GM12878 (cell line): ENCODE measurements around the gene IRF4. TPM values are rescaled to one million over a fixed set of nuclear protein-coding genes. Genes with fewer than 3 reads are reported as not detected.

ENCODE experiments used
- BHLHE40 ChIP-seq, 2 experiments: fragments of 450-650 bp in 1 of 2; IDR thresholded peaks; 2 replicates each; pipeline ENCODE4 v1.6.1; 2011 to 2017; ENCODE audit warnings: low read depth in 2 of 2, borderline replicate concordance in 1 of 2, improper control_type of control experiment in 1 of 2, low read length in 1 of 2, mild to moderate bottlenecking in 1 of 2
- IRF4 ChIP-seq: IDR thresholded peaks from 2 replicates; pipeline ENCODE4 v1.6.1; 2011; ENCODE audit warnings: low read depth, low read length
- MEF2A ChIP-seq: IDR thresholded peaks from 2 replicates; pipeline ENCODE4 v1.6.1; 2011; ENCODE audit warnings: low read depth, mild to moderate bottlenecking, low read length, moderate library complexity; ENCODE audit not compliant: insufficient read depth
- NBN ChIP-seq: fragments of 450-650 bp; IDR thresholded peaks from 2 replicates; pipeline ENCODE4 v1.6.1; 2016
- NR2F1 ChIP-seq: fragments of 450-650 bp; conservative IDR thresholded peaks from 2 replicates; pipeline ENCODE4 v1.6.1; 2017; ENCODE audit warnings: mild to moderate bottlenecking
- POLR2A ChIP-seq: IDR thresholded peaks from 2 replicates; pipeline ENCODE4 v1.6.1; 2011; ENCODE audit warnings: low read depth, mild to moderate bottlenecking, low read length
- POU2F2 ChIP-seq: IDR thresholded peaks from 3 replicates; pipeline ENCODE4 v1.6.1; 2011; ENCODE audit warnings: low read depth, mild to moderate bottlenecking, low read length, borderline replicate concordance
- TBL1XR1 ChIP-seq: IDR thresholded peaks from 2 replicates; pipeline ENCODE4 v1.6.1; 2012; ENCODE audit warnings: low read depth, low read length, improper control_type of control experiment
- YBX1 ChIP-seq: fragments of 450-650 bp; IDR thresholded peaks from 2 replicates; pipeline ENCODE4 v1.6.1; 2016; ENCODE audit warnings: antibody characterized with exemption
- ZBED1 ChIP-seq: IDR thresholded peaks from 2 replicates; pipeline ENCODE4 v1.6.1; 2016; ENCODE audit warnings: borderline replicate concordance
- ZNF24 ChIP-seq: fragments of 450-650 bp; IDR thresholded peaks from 2 replicates; pipeline ENCODE4 v1.6.1; 2017; ENCODE audit warnings: antibody characterized with exemption, mild to moderate bottlenecking
- ZNF274 ChIP-seq: IDR thresholded peaks from one replicate; pipeline ENCODE4 v1.8.0; 2011; ENCODE audit not compliant: insufficient read length, insufficient read depth
- ZZZ3 ChIP-seq: IDR thresholded peaks from 2 replicates; pipeline ENCODE4 v1.6.1; 2011; ENCODE audit warnings: low read depth; ENCODE audit not compliant: control insufficient read depth, insufficient read length
- polyA plus RNA-seq, 11 experiments: library from polyadenylated mRNA; depleted of rRNA in 4 of 11; unstranded in 6 of 11; stranded (reverse) in 5 of 11; fragments of >200 nt; fragmentation: Nextera tagmentation in 4 of 11; fragmentation: Illumina TruSeq in 1 of 11; extraction: Ambion mirVana in 4 of 11; extraction: Trizol in 1 of 11; gene quantifications; 1 replicate in 1 of 11; 2 replicates in 10 of 11; pipeline versions ENCODE4 v1.2.1 to v1.2.3, GENCODE V29; 2011 to 2016; ENCODE audit warnings: inconsistent platforms in 2 of 11, missing spikeins in 2 of 11, low read depth in 1 of 11
- total RNA-seq, 4 experiments: library from RNA; depleted of rRNA in 3 of 4; stranded (reverse); fragments of >200 nt in 3 of 4; fragmentation: Illumina TruSeq in 1 of 4; extraction: Trizol in 1 of 4; gene quantifications; 2 replicates each; pipeline versions ENCODE4 v1.2.1 to v1.2.3, GENCODE V29; 2013 to 2021
- TF ChIP-seq, protein P1 (sequence below): fragments of 450-650 bp; IDR thresholded peaks from 2 replicates; pipeline ENCODE4 v1.6.1; 2017; ENCODE audit warnings: low read depth, mild to moderate bottlenecking, moderate library complexity
- TF ChIP-seq, protein P2 (sequence below), 3 experiments: IDR thresholded peaks in 2 of 3; conservative IDR thresholded peaks in 1 of 3; 2 replicates each; pipeline ENCODE4 v1.5.1; 2011; ENCODE audit warnings: low read depth in 3 of 3, low read length in 3 of 3, mild to moderate bottlenecking in 3 of 3, control low read depth in 2 of 3, moderate library complexity in 2 of 3, inconsistent platforms in 1 of 3, mixed read lengths in 1 of 3; ENCODE audit not compliant: control insufficient read depth in 2 of 3, insufficient read depth in 1 of 3; ENCODE audit errors: extremely low read depth in 1 of 3

The IRF4 gene
- total and polyA plus RNA-seq, 10 of the 15 experiments (the other 5 are each of a cell fraction or from before 2014, with no cell fraction given), result 50.0 to 495 (median 257) TPM

DNA sequence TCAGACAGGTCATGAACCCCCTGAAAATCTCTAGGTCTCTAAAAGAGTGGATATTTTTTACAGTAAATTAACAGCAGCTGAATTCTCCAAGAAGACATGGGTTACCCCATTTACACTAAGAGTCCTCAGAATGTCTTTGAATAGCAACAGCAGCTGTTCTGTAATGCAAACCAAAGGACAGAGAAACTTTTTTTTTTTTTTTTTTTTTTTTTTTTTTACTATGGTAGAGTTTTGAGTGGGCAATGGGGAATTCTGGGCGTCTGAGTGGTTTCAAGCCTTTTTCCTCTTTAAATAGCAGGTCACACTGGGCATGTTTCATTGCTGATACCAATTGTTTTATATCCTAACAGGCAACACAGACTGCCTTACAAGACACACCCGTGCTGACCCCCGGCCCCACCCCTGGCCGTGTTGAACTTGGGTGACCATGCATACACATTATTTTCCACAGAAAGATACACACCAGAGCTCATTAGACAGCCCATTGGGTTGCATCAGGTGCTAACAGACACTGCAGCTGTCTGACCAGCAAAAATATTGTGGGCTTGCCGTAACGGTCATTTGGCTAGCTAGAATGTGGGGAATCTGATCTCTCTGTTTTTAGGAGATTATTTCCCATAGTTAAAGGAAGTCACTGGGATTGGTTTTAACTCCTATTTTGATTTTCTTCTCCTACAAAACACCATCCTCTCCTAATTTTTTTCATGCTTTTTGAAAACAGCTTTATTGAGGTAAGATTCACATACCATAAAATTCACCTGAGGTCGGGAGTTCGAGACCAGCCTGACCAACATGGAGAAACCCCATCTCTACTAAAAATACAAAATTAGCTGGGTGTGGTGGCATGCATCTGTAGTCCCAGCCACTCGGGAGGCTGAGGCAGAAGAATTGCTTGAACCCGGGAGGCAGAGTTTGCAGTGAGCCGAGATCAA, 26.7 kb upstream of the IRF4 start (continued):
- TF ChIP-seq, protein P1, sequence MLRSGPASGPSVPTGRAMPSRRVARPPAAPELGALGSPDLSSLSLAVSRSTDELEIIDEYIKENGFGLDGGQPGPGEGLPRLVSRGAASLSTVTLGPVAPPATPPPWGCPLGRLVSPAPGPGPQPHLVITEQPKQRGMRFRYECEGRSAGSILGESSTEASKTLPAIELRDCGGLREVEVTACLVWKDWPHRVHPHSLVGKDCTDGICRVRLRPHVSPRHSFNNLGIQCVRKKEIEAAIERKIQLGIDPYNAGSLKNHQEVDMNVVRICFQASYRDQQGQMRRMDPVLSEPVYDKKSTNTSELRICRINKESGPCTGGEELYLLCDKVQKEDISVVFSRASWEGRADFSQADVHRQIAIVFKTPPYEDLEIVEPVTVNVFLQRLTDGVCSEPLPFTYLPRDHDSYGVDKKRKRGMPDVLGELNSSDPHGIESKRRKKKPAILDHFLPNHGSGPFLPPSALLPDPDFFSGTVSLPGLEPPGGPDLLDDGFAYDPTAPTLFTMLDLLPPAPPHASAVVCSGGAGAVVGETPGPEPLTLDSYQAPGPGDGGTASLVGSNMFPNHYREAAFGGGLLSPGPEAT, result peak; percentile 75
- no peak; the same call in 1 of the 2 replicates for TF ChIP-seq TBL1XR1
- TF ChIP-seq ZNF24, result no peak
- no peak for TF ChIP-seq ZBED1
- peak; percentile 79; the same call in 1 of the 3 replicates for TF ChIP-seq POU2F2
- TF ChIP-seq ZZZ3, result no peak
- TF ChIP-seq BHLHE40 (IDR thresholded peaks at IDR 0.05; ENCODE audit: borderline replicate concordance in 1 of 2, low read depth in 2 of 2, low read length in 1 of 2), result peak; percentile 64 to 83
- TF ChIP-seq ZNF274, result no peak
- TF ChIP-seq IRF4, result 0 out of 2 replicates have a peak, but pooled peaks have one; percentile 40
- peak; percentile 88 for TF ChIP-seq MEF2A
- 0 out of 2 replicates have a peak, but pooled peaks have one; percentile 68 for TF ChIP-seq NBN
- peak; percentile 93 for TF ChIP-seq NR2F1
- TF ChIP-seq, protein P2, sequence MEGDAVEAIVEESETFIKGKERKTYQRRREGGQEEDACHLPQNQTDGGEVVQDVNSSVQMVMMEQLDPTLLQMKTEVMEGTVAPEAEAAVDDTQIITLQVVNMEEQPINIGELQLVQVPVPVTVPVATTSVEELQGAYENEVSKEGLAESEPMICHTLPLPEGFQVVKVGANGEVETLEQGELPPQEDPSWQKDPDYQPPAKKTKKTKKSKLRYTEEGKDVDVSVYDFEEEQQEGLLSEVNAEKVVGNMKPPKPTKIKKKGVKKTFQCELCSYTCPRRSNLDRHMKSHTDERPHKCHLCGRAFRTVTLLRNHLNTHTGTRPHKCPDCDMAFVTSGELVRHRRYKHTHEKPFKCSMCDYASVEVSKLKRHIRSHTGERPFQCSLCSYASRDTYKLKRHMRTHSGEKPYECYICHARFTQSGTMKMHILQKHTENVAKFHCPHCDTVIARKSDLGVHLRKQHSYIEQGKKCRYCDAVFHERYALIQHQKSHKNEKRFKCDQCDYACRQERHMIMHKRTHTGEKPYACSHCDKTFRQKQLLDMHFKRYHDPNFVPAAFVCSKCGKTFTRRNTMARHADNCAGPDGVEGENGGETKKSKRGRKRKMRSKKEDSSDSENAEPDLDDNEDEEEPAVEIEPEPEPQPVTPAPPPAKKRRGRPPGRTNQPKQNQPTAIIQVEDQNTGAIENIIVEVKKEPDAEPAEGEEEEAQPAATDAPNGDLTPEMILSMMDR (IDR thresholded peaks at IDR 0.05 in 2 of 3, conservative IDR thresholded peaks at IDR 0.05 in 1 of 3; ENCODE audit: control insufficient read depth in 2 of 3, extremely low read depth in 1 of 3, insufficient read depth in 1 of 3, low read depth in 3 of 3, low read length in 3 of 3), result no peak
- no peak for TF ChIP-seq YBX1
- TF ChIP-seq POLR2A, result no peak
